Caco-2 (cell line): Measurements from ENCODE around the gene PLXNA3. TPM values are rescaled to one million over a fixed set of nuclear protein-coding genes. Genes with fewer than 3 reads are reported as not detected.

Experiments
- BruUV-seq: library from RNA; stranded (reverse); fragments of 400-500 nt; replicated peaks from 2 replicates; lab custom pipeline; 2021; lab: Mats Ljungman, UMichigan
- CTCF ChIA-PET: fragments of 300-600 bp; sonication (Branson Sonifier 250); formaldehyde crosslinking; loops from one replicate; lab custom pipeline; 2022; ENCODE audit warnings: antibody characterized with exemption; lab: Charles Lee
- POLR2A ChIA-PET: fragments of 300-600 bp; sonication (Branson Sonifier 250); formaldehyde crosslinking; loops from one replicate; lab custom pipeline; 2022; ENCODE audit warnings: antibody characterized with exemption; lab: Charles Lee
- DNase-seq, 2 experiments: peaks; one replicate each; pipeline versions ENCODE4 v3.0.0 to v3.0.0-alpha.2; 2020 to 2022
- H3K27me3 ChIP-seq: replicated peaks from 2 replicates; pipeline ENCODE4 v1.6.0; 2011; ENCODE audit warnings: low read length; ENCODE audit not compliant: control insufficient read depth, insufficient read depth
- H3K36me3 ChIP-seq: 2 replicates; pipeline ENCODE4 v1.5.1; 2011; ENCODE audit warnings: low read length; ENCODE audit not compliant: control insufficient read depth, insufficient read depth
- H3K4me1 ChIP-seq: fragments of 250-450 bp; sonication (Bioruptor Pico); 2 replicates; pipeline ENCODE4 v1.5.1; 2020; ENCODE audit warnings: mild to moderate bottlenecking
- H3K4me3 ChIP-seq: 2 replicates; pipeline ENCODE4 v1.5.1; 2011; ENCODE audit warnings: low read depth, mild to moderate bottlenecking, control low read depth, low read length
- H3K9me3 ChIP-seq: fragments of 250-450 bp; sonication (Bioruptor Pico); 2 replicates; pipeline ENCODE4 v1.5.1; 2020; ENCODE audit warnings: mild to moderate bottlenecking, moderate library complexity
- H3K27ac Mint-ChIP-seq: one replicate; pipeline ENCODE4 v1.8.0; 2022; ENCODE audit warnings: mixed read lengths; ENCODE audit not compliant: unreplicated experiment
- H3K27me3 Mint-ChIP-seq: one replicate; pipeline ENCODE4 v1.8.0; 2022; ENCODE audit warnings: mixed read lengths; ENCODE audit not compliant: insufficient read depth, unreplicated experiment
- H3K36me3 Mint-ChIP-seq: one replicate; pipeline ENCODE4 v1.8.0; 2022; ENCODE audit warnings: mild to moderate bottlenecking, mixed read lengths; ENCODE audit not compliant: insufficient read depth, unreplicated experiment
- H3K4me1 Mint-ChIP-seq: one replicate; pipeline ENCODE4 v1.8.0; 2022; ENCODE audit warnings: low read depth, mixed read lengths; ENCODE audit not compliant: unreplicated experiment
- H3K4me3 Mint-ChIP-seq: one replicate; pipeline ENCODE4 v1.8.0; 2022; ENCODE audit warnings: mild to moderate bottlenecking, moderate library complexity, mixed read lengths; ENCODE audit not compliant: unreplicated experiment
- H3K9me3 Mint-ChIP-seq: one replicate; pipeline ENCODE4 v1.8.0; 2022; ENCODE audit warnings: mixed read lengths; ENCODE audit not compliant: unreplicated experiment
- CTCF ChIP-seq, 2 experiments: fragments of 200-600 bp in 1 of 2; IDR thresholded peaks; 1 replicate in 1 of 2; 2 replicates in 1 of 2; pipeline versions ENCODE4 v1.5.1 to v1.8.0; 2011 to 2022; ENCODE audit warnings: antibody characterized with exemption in 1 of 2, control low read depth in 1 of 2, inconsistent platforms in 1 of 2, low read depth in 1 of 2, low read length in 1 of 2, mild to moderate bottlenecking in 1 of 2, moderate library complexity in 1 of 2; ENCODE audit not compliant: insufficient read depth in 1 of 2, severe bottlenecking in 1 of 2, unreplicated experiment in 1 of 2
- intact Hi-C: fragments of 100-400 bp; cut with micrococcal nuclease; formaldehyde crosslinking; loops from one replicate; pipeline ENCODE4 v1.10.0; 2022; ENCODE audit not compliant: unreplicated experiment
- total RNA-seq: library from RNA; stranded (reverse); gene quantifications from 2 replicates; pipeline ENCODE4 v1.2.3, GENCODE V29; 2022

Gene PLXNA3
- total RNA-seq, 1 experiment from 2014 or later, result 58.4 TPM

GRCh38 chrX:154481911-154482601 is 24.0 kb downstream of the PLXNA3 start:
- intact Hi-C loops, result no loop called here
- H3K9me3 Mint-ChIP-seq, result no peaks in the 10 kb centered on the region
- ChIA-PET POLR2A (interaction anchor here (0.8 kb wide), 1 partner anchor 8 kb away, joined by 3 read pairs; the partner anchor contains the start of gene SLC10A3), CTCF (no interaction called here)
- H3K4me1 Mint-ChIP-seq, result no peaks in the 10 kb centered on the region
- H3K4me3 Mint-ChIP-seq, result no peak overlapping the region
- Histone ChIP-seq H3K4me3 (no peak overlapping the region), H3K9me3 (no peaks in the 10 kb centered on the region), H3K4me1 (peaks cover 2% of the 10 kb centered on the region; the same call in 1 of the 2 replicates), H3K27me3 (no peaks in the 10 kb centered on the region), H3K36me3 (0 out of 2 replicates have a peak, but pooled peaks cover 1% of the 10 kb centered on the region)
- no peak overlapping the region for H3K27ac Mint-ChIP-seq
- H3K27me3 Mint-ChIP-seq, result no peaks in the 10 kb centered on the region
- no TSS peak for BruUV-seq
- no peak for TF ChIP-seq CTCF (IDR thresholded peaks at IDR 0.05; ENCODE audit: insufficient read depth in 1 of 2, low read depth in 1 of 2, low read length in 1 of 2, severe bottlenecking in 1 of 2, unreplicated experiment in 1 of 2)
- peaks cover 25% of the 10 kb centered on the region for H3K36me3 Mint-ChIP-seq
- no peak for DNase-seq

GRCh38 chrX:154482786-154483185 is 24.7 kb downstream of the PLXNA3 start:
- no peaks in the 10 kb centered on the region for H3K27me3 ChIP-seq
- H3K9me3 ChIP-seq, result no peaks in the 10 kb centered on the region
- H3K4me3 ChIP-seq, result no peak overlapping the region
- H3K4me3 Mint-ChIP-seq, result no peak overlapping the region
- 0 out of 2 replicates have a peak, but pooled peaks cover 1% of the 10 kb centered on the region for H3K36me3 ChIP-seq
- H3K36me3 Mint-ChIP-seq, result peaks cover 25% of the 10 kb centered on the region
- no TSS peak for BruUV-seq
- H3K27ac Mint-ChIP-seq, result peak overlapping the region; percentile 48
- H3K4me1 Mint-ChIP-seq, result no peaks in the 10 kb centered on the region
- DNase-seq, result no peak
- ChIA-PET CTCF (no interaction called here), POLR2A (no interaction called here)
- H3K4me1 ChIP-seq, result peaks cover 4% of the 10 kb centered on the region; the same call in 1 of the 2 replicates
- H3K27me3 Mint-ChIP-seq, result no peaks in the 10 kb centered on the region
- no peaks in the 10 kb centered on the region for H3K9me3 Mint-ChIP-seq
- intact Hi-C loops, result no loop called here
- no peak for TF ChIP-seq CTCF (IDR thresholded peaks at IDR 0.05; ENCODE audit: insufficient read depth in 1 of 2, low read depth in 1 of 2, low read length in 1 of 2, severe bottlenecking in 1 of 2, unreplicated experiment in 1 of 2)

GRCh38 chrX:154483325-154483724 is 25.2 kb downstream of the PLXNA3 start:
- no peak for DNase-seq
- Histone ChIP-seq H3K9me3 (no peaks in the 10 kb centered on the region), H3K36me3 (0 out of 2 replicates have a peak, but pooled peaks cover 1% of the 10 kb centered on the region), H3K27me3 (no peaks in the 10 kb centered on the region), H3K4me1 (peaks cover 4% of the 10 kb centered on the region; the same call in 1 of the 2 replicates), H3K4me3 (no peak overlapping the region)
- peaks cover 22% of the 10 kb centered on the region for H3K36me3 Mint-ChIP-seq
- CTCF ChIA-PET, result no interaction called here
- H3K27ac Mint-ChIP-seq, result peak overlapping the region; percentile 48
- H3K4me1 Mint-ChIP-seq, result no peaks in the 10 kb centered on the region
- no peak for TF ChIP-seq CTCF (IDR thresholded peaks at IDR 0.05; ENCODE audit: insufficient read depth in 1 of 2, low read depth in 1 of 2, low read length in 1 of 2, severe bottlenecking in 1 of 2, unreplicated experiment in 1 of 2)
- no peaks in the 10 kb centered on the region for H3K27me3 Mint-ChIP-seq
- no peak overlapping the region for H3K4me3 Mint-ChIP-seq
- no TSS peak for BruUV-seq
- POLR2A ChIA-PET, result no interaction called here
- no peaks in the 10 kb centered on the region for H3K9me3 Mint-ChIP-seq
- intact Hi-C loops, result no loop called here
